ENCODE data around the gene NRAS. TPM values are rescaled to one million over a fixed set of nuclear protein-coding genes. Genes with fewer than 3 reads are reported as not detected.

Gene NRAS
- total and polyA plus RNA-seq, 11 donors = 4.2 to 25.7 (median 10.2) TPM

GRCh38 chr1:114668373-114668772, 48.2 kb downstream of the NRAS start:
- H3K27me3 ChIP-seq = no peaks in the 10 kb centered on the region
- peak overlapping the region in 2 of 12 donors; percentile 73 for H3K4me3 ChIP-seq
- 83 to 92% (median 89%) methylated on average over 4 of the region's 4 CpGs for WGBS, 4 donors
- no peaks in the 10 kb centered on the region for H3K36me3 ChIP-seq
- DNase-seq (no peak), ATAC-seq (no peak)
- intact Hi-C loops (cut with DNase I) = loop anchor here in 3 of 10 donors (5.0 kb wide), 3 partner anchors 49 to 321 kb away; partner anchors contain the start of genes BCAS2 (in 1 of the 3) and NRAS (in 1 of the 3)
- no peaks in the 10 kb centered on the region for H3K9me3 ChIP-seq
- H3K27ac ChIP-seq = no peak overlapping the region
- no peak for TF ChIP-seq POLR2A (IDR thresholded peaks at IDR 0.05)
- TF ChIP-seq, protein P1, sequence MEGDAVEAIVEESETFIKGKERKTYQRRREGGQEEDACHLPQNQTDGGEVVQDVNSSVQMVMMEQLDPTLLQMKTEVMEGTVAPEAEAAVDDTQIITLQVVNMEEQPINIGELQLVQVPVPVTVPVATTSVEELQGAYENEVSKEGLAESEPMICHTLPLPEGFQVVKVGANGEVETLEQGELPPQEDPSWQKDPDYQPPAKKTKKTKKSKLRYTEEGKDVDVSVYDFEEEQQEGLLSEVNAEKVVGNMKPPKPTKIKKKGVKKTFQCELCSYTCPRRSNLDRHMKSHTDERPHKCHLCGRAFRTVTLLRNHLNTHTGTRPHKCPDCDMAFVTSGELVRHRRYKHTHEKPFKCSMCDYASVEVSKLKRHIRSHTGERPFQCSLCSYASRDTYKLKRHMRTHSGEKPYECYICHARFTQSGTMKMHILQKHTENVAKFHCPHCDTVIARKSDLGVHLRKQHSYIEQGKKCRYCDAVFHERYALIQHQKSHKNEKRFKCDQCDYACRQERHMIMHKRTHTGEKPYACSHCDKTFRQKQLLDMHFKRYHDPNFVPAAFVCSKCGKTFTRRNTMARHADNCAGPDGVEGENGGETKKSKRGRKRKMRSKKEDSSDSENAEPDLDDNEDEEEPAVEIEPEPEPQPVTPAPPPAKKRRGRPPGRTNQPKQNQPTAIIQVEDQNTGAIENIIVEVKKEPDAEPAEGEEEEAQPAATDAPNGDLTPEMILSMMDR (IDR thresholded peaks at IDR 0.05) = no peak
- peaks cover 0 to 17% (median 4%) of the 10 kb centered on the region in 12 donors for H3K4me1 ChIP-seq

DNA sequence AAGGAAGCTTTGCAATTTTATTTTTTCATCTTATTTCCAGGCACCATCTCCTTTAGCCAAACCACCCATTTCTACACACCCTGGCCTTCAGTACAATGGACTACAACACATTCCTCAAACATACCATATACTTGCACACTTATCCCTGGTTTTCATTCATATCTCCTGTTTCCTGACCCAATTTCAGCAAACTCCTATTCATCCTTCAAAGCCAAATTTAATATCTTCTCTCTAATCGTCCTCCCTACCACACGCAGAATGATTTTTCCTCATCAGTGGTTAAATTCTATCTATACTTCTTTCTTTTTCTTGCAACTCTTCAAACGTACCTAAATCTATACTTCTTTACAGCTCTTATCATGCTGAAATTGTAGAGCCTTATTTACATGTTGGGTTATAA, 49.6 kb downstream of the NRAS start:
- no peaks in the 10 kb centered on the region for H3K27me3 ChIP-seq
- no peaks in the 10 kb centered on the region for H3K36me3 ChIP-seq
- intact Hi-C loops (cut with DNase I) = loop anchor here in 3 of 10 donors (5.0 kb wide), 3 partner anchors 50 to 320 kb away; partner anchors contain the start of genes BCAS2 (in 1 of the 3) and NRAS (in 1 of the 3)
- 90 to 94% (median 93%) methylated on average over 3 of the region's 3 CpGs for WGBS, 4 donors
- DNase-seq (no peak), ATAC-seq (no peak)
- TF ChIP-seq, protein P1 (IDR thresholded peaks at IDR 0.05) = no peak
- TF ChIP-seq POLR2A (IDR thresholded peaks at IDR 0.05) = no peak
- H3K27ac ChIP-seq = no peak overlapping the region
- H3K4me3 ChIP-seq = no peak overlapping the region
- peaks cover 0 to 17% (median 4%) of the 10 kb centered on the region in 12 donors for H3K4me1 ChIP-seq
- H3K9me3 ChIP-seq = no peaks in the 10 kb centered on the region

- no peak overlapping the region for H3K27ac ChIP-seq
- H3K27me3 ChIP-seq = no peaks in the 10 kb centered on the region
- peak in 1 of 4 donors; percentile 26 for ATAC-seq
Measured at GRCh38 chr1:114660238-114660637, 56.3 kb downstream of the NRAS start.

More at GRCh38 chr1:114660238-114660637, 56.3 kb downstream of the NRAS start:
- Histone ChIP-seq H3K36me3 (no peaks in the 10 kb centered on the region), H3K4me1 (peaks cover 0 to 9% (median 0%) of the 10 kb centered on the region in 12 donors), H3K4me3 (no peak overlapping the region), H3K9me3 (no peaks in the 10 kb centered on the region)
- 13 to 36% (median 25%) methylated on average over 2 of the region's 2 CpGs for WGBS, 4 donors
- no peak for DNase-seq
- intact Hi-C loops (cut with DNase I) = loop anchor here in 1 of 10 donors (5.0 kb wide), 1 partner anchor 143 kb away; no protein-coding TSS in a partner anchor
- TF ChIP-seq, protein P1 (IDR thresholded peaks at IDR 0.05) = no peak
- no peak for TF ChIP-seq POLR2A (IDR thresholded peaks at IDR 0.05)

Other genes with a start within 250 kb of the NRAS start
- gene TRIM33, start 205.6 kb downstream of the NRAS start, total RNA-seq = 10 to 100 TPM; 12.1 to 30.8 (median 21.4) TPM
- gene TRIM33, start 205.6 kb downstream of the NRAS start, polyA plus RNA-seq = 1 to 10 TPM; 6.1 to 6.2 TPM
- 10 to 100 TPM; 28.7 to 41.6 (median 34.4) TPM for gene BCAS2, start 135.2 kb downstream of the NRAS start, total RNA-seq
- gene BCAS2, start 135.2 kb downstream of the NRAS start, polyA plus RNA-seq = 10 to 100 TPM; 18.6 to 44.4 TPM
- 1 to 10 TPM; 2.1 to 4.1 (median 3.2) TPM for gene DENND2C, start 46.7 kb downstream of the NRAS start, total RNA-seq
- gene DENND2C, start 46.7 kb downstream of the NRAS start, polyA plus RNA-seq = 1 to 10 TPM; 1.6 to 2.1 TPM
- gene AMPD1, start 21.2 kb downstream of the NRAS start, total RNA-seq = not detected
- not detected for gene AMPD1, start 21.2 kb downstream of the NRAS start, polyA plus RNA-seq
- 1,000 to 10,000 TPM in 2 of 9 donors, 100 to 1,000 TPM in 7; 714 to 1,317 (median 905) TPM for gene CSDE1, start 41.2 kb upstream of the NRAS start, total RNA-seq
- gene CSDE1, start 41.2 kb upstream of the NRAS start, polyA plus RNA-seq = 100 to 1,000 TPM; 177 to 381 TPM
- 10 to 100 TPM; 22.1 to 41.7 (median 34.2) TPM for gene SIKE1, start 63.9 kb upstream of the NRAS start, total RNA-seq
- gene SIKE1, start 63.9 kb upstream of the NRAS start, polyA plus RNA-seq = 10 to 100 TPM; 20.4 to 29.0 TPM
- gene SYCP1, start 138.1 kb upstream of the NRAS start, total RNA-seq = not detected
- gene SYCP1, start 138.1 kb upstream of the NRAS start, polyA plus RNA-seq = not detected

Measured in heart left ventricle (tissue), 16 donors.